NCI-H1417 treated with DMSO at 0.1 percent for 48 hours (cell line): ENCODE measurements around the gene HJURP.

Source experiments
- DNase-seq: peaks from one replicate; lab custom pipeline; 2025; lab: John Stamatoyannopoulos, UW

Gene HJURP

GRCh38 chr2:233813236-233814055 is 40.9 kb downstream of the HJURP start:
- no peak for DNase-seq

GRCh38 chr2:233811732-233812131 is 42.6 kb downstream of the HJURP start:
- DNase-seq, result no peak

- no peak for DNase-seq
Measured at GRCh38 chr2:233811087-233811486, 43.2 kb downstream of the HJURP start.

- no peak for DNase-seq
Measured at GRCh38 chr2:233810385-233810784, 44.0 kb downstream of the HJURP start.

- DNase-seq, result no peak
Measured at GRCh38 chr2:233807966-233808935, 46.1 kb downstream of the HJURP start.

- no peak for DNase-seq
Measured at GRCh38 chr2:233807215-233807865, 47.0 kb downstream of the HJURP start.

- DNase-seq, result no peak
Measured at GRCh38 chr2:233803994-233804393, 50.3 kb downstream of the HJURP start.

- DNase-seq, result no peak
Measured at GRCh38 chr2:233803292-233803911, 50.9 kb downstream of the HJURP start.

GRCh38 chr2:233802132-233802815 is 52.1 kb downstream of the HJURP start:
- no peak for DNase-seq

GRCh38 chr2:233801357-233802131 is 52.8 kb downstream of the HJURP start:
- DNase-seq, result no peak

GRCh38 chr2:233800208-233800607 is 54.1 kb downstream of the HJURP start:
- DNase-seq, result no peak

- no peak for DNase-seq
Measured at GRCh38 chr2:233799716-233800115, 54.6 kb downstream of the HJURP start.

GRCh38 chr2:233799087-233799665 is 55.2 kb downstream of the HJURP start:
- no peak for DNase-seq

GRCh38 chr2:233798335-233799086 is 55.8 kb downstream of the HJURP start:
- DNase-seq, result no peak

GRCh38 chr2:233796254-233796653 is 58.1 kb downstream of the HJURP start:
- DNase-seq, result no peak

- DNase-seq, result no peak
Measured at GRCh38 chr2:233795735-233796171, 58.6 kb downstream of the HJURP start.

- no peak for DNase-seq
Measured at GRCh38 chr2:233794128-233794658, 60.1 kb downstream of the HJURP start.

- no peak for DNase-seq
Measured at GRCh38 chr2:233793465-233794127, 60.7 kb downstream of the HJURP start.
